ENCODE measurements around the gene USP10.

Gene USP10

DNA sequence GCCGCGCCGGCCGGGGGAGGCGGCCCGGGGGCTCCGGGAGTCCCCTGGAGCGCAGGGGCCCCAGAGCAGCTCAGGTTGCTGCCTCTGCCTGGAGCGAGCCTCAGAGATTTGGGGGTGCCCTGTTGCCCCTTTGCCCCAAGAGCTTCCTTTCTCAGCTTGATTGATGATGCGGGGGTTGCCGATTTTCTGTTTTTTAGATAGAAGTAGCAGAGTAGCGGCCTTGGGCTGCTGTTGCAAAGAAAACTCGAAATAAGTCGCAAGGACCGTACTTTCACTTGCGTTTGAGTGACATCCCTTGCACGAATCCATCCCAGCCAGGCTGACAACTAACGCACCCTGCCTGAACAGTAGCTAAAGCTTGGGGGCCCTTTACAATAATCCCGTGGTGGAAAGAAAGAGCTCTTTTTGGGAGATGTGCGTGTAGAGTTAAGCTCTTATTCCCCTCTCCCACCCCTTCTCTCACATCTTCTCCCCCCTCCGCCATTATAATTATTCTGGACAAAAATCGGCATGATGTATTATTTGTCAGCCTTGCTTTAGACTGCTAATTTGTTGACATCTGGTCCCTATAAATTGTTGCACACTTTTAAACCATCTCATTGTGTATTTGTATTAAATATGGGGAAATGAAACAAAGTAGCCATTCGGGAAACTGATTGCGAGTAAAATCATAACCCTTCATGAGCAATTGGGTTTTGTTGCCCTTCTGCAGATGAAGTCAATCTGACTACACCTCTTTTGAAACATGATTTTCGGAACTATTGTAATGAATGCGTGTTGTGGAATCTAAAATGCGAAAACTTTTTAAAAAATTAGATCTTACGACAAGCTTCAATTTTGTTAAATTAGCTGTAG, 873 bp downstream of the USP10 start:
- H3K36me3 ChIP-seq (ENCODE audit: control insufficient read depth, insufficient read depth, low read length): no peaks in the 10 kb centered on the region
- no peak for DNase-seq (ENCODE audit: low read depth, low spot score)
- no peaks in the 10 kb centered on the region for H3K9me3 ChIP-seq (ENCODE audit: control insufficient read depth, insufficient read depth, low read length)
- peak overlapping the region; percentile 84 for H3K4me3 ChIP-seq (ENCODE audit: low read length)
- no peak overlapping the region for H3K27ac ChIP-seq (ENCODE audit: low read length)
- no peaks in the 10 kb centered on the region for H3K27me3 ChIP-seq (ENCODE audit: control insufficient read depth, insufficient read depth, low read length)
- no CpG with 5 or more reads among the region's 28 CpGs for WGBS (ENCODE audit: insufficient coverage, insufficient read length)
- H3K4me1 ChIP-seq (ENCODE audit: control insufficient read depth, insufficient read depth, low read length): no peaks in the 10 kb centered on the region

DNA sequence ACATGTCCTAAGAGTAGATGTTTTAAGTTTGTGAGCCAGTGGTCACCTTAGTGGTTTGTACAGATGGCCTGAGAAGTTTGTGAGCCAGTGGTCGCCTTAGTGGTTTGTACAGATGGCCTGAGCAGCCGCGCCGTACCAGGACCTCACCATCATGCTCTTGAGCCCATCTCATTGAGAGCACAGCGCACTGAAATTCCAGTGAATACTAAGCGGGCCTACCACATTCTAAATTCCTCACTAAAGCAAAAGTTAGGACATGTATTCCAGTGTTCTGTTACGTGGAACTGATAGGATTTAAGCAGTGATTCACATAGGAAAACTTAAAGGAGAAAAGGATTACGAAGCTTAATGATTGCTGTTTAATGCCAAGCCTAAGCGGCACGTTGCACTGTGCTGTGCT, 3.9 kb downstream of the USP10 start:
- no peaks in the 10 kb centered on the region for H3K4me1 ChIP-seq (ENCODE audit: control insufficient read depth, insufficient read depth, low read length)
- no peaks in the 10 kb centered on the region for H3K27me3 ChIP-seq (ENCODE audit: control insufficient read depth, insufficient read depth, low read length)
- no peaks in the 10 kb centered on the region for H3K36me3 ChIP-seq (ENCODE audit: control insufficient read depth, insufficient read depth, low read length)
- H3K27ac ChIP-seq (ENCODE audit: low read length): no peak overlapping the region
- DNase-seq (ENCODE audit: low read depth, low spot score): no peak
- no CpG with 5 or more reads among the region's 10 CpGs for WGBS (ENCODE audit: insufficient coverage, insufficient read length)
- no peak overlapping the region for H3K4me3 ChIP-seq (ENCODE audit: low read length)
- no peaks in the 10 kb centered on the region for H3K9me3 ChIP-seq (ENCODE audit: control insufficient read depth, insufficient read depth, low read length)

GRCh38 chr16:84704253-84704652, 4.5 kb downstream of the USP10 start:
- no peak overlapping the region for H3K4me3 ChIP-seq (ENCODE audit: low read length)

GRCh38 chr16:84706856-84707255, 7.1 kb downstream of the USP10 start:
- Histone ChIP-seq H3K27me3 (ENCODE audit: control insufficient read depth, insufficient read depth, low read length) (no peaks in the 10 kb centered on the region), H3K27ac (ENCODE audit: low read length) (no peak overlapping the region), H3K36me3 (ENCODE audit: control insufficient read depth, insufficient read depth, low read length) (no peaks in the 10 kb centered on the region), H3K4me1 (ENCODE audit: control insufficient read depth, insufficient read depth, low read length) (no peaks in the 10 kb centered on the region), H3K4me3 (ENCODE audit: low read length) (no peak overlapping the region), H3K9me3 (ENCODE audit: control insufficient read depth, insufficient read depth, low read length) (no peaks in the 10 kb centered on the region)
- no CpG with 5 or more reads among the region's 1 CpG for WGBS (ENCODE audit: insufficient coverage, insufficient read length)
- no peak for DNase-seq (ENCODE audit: low read depth, low spot score)

More at GRCh38 chr16:84704253-84704652, 4.5 kb downstream of the USP10 start:
- H3K27ac ChIP-seq (ENCODE audit: low read length): no peak overlapping the region
- H3K4me1 ChIP-seq (ENCODE audit: control insufficient read depth, insufficient read depth, low read length): no peaks in the 10 kb centered on the region
- WGBS (ENCODE audit: insufficient coverage, insufficient read length): no CpG with 5 or more reads among the region's 2 CpGs
- H3K27me3 ChIP-seq (ENCODE audit: control insufficient read depth, insufficient read depth, low read length): no peaks in the 10 kb centered on the region
- H3K36me3 ChIP-seq (ENCODE audit: control insufficient read depth, insufficient read depth, low read length): no peaks in the 10 kb centered on the region
- no peak for DNase-seq (ENCODE audit: low read depth, low spot score)
- H3K9me3 ChIP-seq (ENCODE audit: control insufficient read depth, insufficient read depth, low read length): no peaks in the 10 kb centered on the region

GRCh38 chr16:84709609-84710008, 9.8 kb downstream of the USP10 start:
- no CpG with 5 or more reads among the region's 10 CpGs for WGBS (ENCODE audit: insufficient coverage, insufficient read length)
- Histone ChIP-seq H3K27me3 (ENCODE audit: control insufficient read depth, insufficient read depth, low read length) (no peaks in the 10 kb centered on the region), H3K27ac (ENCODE audit: low read length) (no peak overlapping the region), H3K9me3 (ENCODE audit: control insufficient read depth, insufficient read depth, low read length) (no peaks in the 10 kb centered on the region), H3K36me3 (ENCODE audit: control insufficient read depth, insufficient read depth, low read length) (no peaks in the 10 kb centered on the region), H3K4me3 (ENCODE audit: low read length) (no peak overlapping the region), H3K4me1 (ENCODE audit: control insufficient read depth, insufficient read depth, low read length) (0 out of 2 replicates have a peak, but pooled peaks cover 3% of the 10 kb centered on the region)
- no peak for DNase-seq (ENCODE audit: low read depth, low spot score)

- Histone ChIP-seq H3K4me3 (ENCODE audit: low read length) (no peak overlapping the region), H3K36me3 (ENCODE audit: control insufficient read depth, insufficient read depth, low read length) (no peaks in the 10 kb centered on the region), H3K4me1 (ENCODE audit: control insufficient read depth, insufficient read depth, low read length) (0 out of 2 replicates have a peak, but pooled peaks cover 3% of the 10 kb centered on the region), H3K27ac (ENCODE audit: low read length) (no peak overlapping the region), H3K9me3 (ENCODE audit: control insufficient read depth, insufficient read depth, low read length) (no peaks in the 10 kb centered on the region), H3K27me3 (ENCODE audit: control insufficient read depth, insufficient read depth, low read length) (no peaks in the 10 kb centered on the region)
- no peak for DNase-seq (ENCODE audit: low read depth, low spot score)
- WGBS (ENCODE audit: insufficient coverage, insufficient read length): no CpG with 5 or more reads among the region's 11 CpGs
Observed at GRCh38 chr16:84710686-84711085, 10.9 kb downstream of the USP10 start.

GRCh38 chr16:84712138-84712671, 12.4 kb downstream of the USP10 start:
- Histone ChIP-seq H3K36me3 (ENCODE audit: control insufficient read depth, insufficient read depth, low read length) (no peaks in the 10 kb centered on the region), H3K4me3 (ENCODE audit: low read length) (no peak overlapping the region), H3K27ac (ENCODE audit: low read length) (no peak overlapping the region), H3K27me3 (ENCODE audit: control insufficient read depth, insufficient read depth, low read length) (no peaks in the 10 kb centered on the region), H3K9me3 (ENCODE audit: control insufficient read depth, insufficient read depth, low read length) (no peaks in the 10 kb centered on the region), H3K4me1 (ENCODE audit: control insufficient read depth, insufficient read depth, low read length) (peaks cover 3% of the 10 kb centered on the region; the same call in 1 of the 2 replicates)
- no CpG with 5 or more reads among the region's 8 CpGs for WGBS (ENCODE audit: insufficient coverage, insufficient read length)
- DNase-seq (ENCODE audit: low read depth, low spot score): no peak

DNA sequence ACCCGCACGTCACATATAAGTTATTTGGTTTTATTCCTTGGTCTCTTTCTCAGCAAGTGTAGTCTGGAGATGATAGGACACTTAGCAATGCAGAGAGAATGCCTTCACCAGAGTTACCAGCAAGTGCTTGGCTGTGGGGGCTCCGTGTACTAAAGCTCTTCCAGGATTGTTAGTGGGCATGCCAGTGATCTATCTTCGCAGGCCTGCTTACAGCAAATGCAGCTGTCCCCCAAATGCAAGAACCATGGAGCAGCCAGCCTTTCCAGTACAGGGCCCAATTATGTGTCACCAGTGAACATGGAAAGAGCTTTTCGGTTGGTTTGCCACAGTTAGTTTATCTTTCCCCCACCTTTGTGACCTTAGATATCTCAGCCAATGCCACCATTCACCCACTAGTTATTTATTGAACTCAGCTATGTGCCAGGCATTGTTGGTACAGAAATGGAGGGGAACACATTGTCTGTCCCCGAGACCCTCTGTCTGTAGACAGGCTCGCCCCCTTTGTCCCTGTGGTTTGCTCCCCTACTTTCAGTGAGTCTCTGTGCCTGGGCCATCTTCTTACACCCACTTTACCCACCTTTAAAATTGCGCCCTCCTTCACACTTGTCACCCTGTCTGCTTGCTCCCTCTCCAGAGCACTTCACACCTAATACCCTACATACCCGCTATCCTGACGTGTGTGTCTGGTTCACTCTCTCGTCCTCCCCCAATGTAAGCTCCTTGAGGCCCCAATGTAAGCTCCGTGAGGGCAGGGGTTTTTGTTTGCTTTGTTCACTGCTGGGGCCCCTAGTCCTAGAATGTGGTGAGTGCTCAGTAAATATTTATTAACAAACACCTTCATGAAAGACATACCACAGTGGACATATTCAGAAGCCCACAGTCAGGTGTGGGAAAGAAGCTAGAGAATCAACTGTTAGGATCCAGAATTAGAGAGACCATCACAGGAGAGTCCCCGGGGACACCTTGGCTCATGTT, 13.3 kb downstream of the USP10 start:
- no peaks in the 10 kb centered on the region for H3K9me3 ChIP-seq (ENCODE audit: control insufficient read depth, insufficient read depth, low read length)
- WGBS (ENCODE audit: insufficient coverage, insufficient read length): no CpG with 5 or more reads among the region's 13 CpGs
- H3K4me1 ChIP-seq (ENCODE audit: control insufficient read depth, insufficient read depth, low read length): peaks cover 3% of the 10 kb centered on the region; the same call in 1 of the 2 replicates
- no peak for DNase-seq (ENCODE audit: low read depth, low spot score)
- H3K4me3 ChIP-seq (ENCODE audit: low read length): no peak overlapping the region
- H3K27me3 ChIP-seq (ENCODE audit: control insufficient read depth, insufficient read depth, low read length): no peaks in the 10 kb centered on the region
- no peaks in the 10 kb centered on the region for H3K36me3 ChIP-seq (ENCODE audit: control insufficient read depth, insufficient read depth, low read length)
- no peak overlapping the region for H3K27ac ChIP-seq (ENCODE audit: low read length)

GRCh38 chr16:84714028-84714427, 14.2 kb downstream of the USP10 start:
- Histone ChIP-seq H3K9me3 (ENCODE audit: control insufficient read depth, insufficient read depth, low read length) (no peaks in the 10 kb centered on the region), H3K4me3 (ENCODE audit: low read length) (no peak overlapping the region), H3K27ac (ENCODE audit: low read length) (no peak overlapping the region), H3K27me3 (ENCODE audit: control insufficient read depth, insufficient read depth, low read length) (no peaks in the 10 kb centered on the region), H3K36me3 (ENCODE audit: control insufficient read depth, insufficient read depth, low read length) (no peaks in the 10 kb centered on the region), H3K4me1 (ENCODE audit: control insufficient read depth, insufficient read depth, low read length) (peaks cover 3% of the 10 kb centered on the region; the same call in 1 of the 2 replicates)
- no CpG with 5 or more reads among the region's 6 CpGs for WGBS (ENCODE audit: insufficient coverage, insufficient read length)
- no peak for DNase-seq (ENCODE audit: low read depth, low spot score)

- peaks cover 3% of the 10 kb centered on the region; the same call in 1 of the 2 replicates for H3K4me1 ChIP-seq (ENCODE audit: control insufficient read depth, insufficient read depth, low read length)
- no peaks in the 10 kb centered on the region for H3K36me3 ChIP-seq (ENCODE audit: control insufficient read depth, insufficient read depth, low read length)
Observed at GRCh38 chr16:84715424-84715823, 15.6 kb downstream of the USP10 start.

More at GRCh38 chr16:84715424-84715823, 15.6 kb downstream of the USP10 start:
- no peak for DNase-seq (ENCODE audit: low read depth, low spot score)
- no CpG with 5 or more reads among the region's 3 CpGs for whole genome bisulfite sequencing (ENCODE audit: insufficient coverage, insufficient read length)
- H3K9me3 ChIP-seq (ENCODE audit: control insufficient read depth, insufficient read depth, low read length): no peaks in the 10 kb centered on the region
- H3K4me3 ChIP-seq (ENCODE audit: low read length): no peak overlapping the region
- H3K27ac ChIP-seq (ENCODE audit: low read length): no peak overlapping the region
- no peaks in the 10 kb centered on the region for H3K27me3 ChIP-seq (ENCODE audit: control insufficient read depth, insufficient read depth, low read length)
